B cell (primary cell): ENCODE results near the gene MSN. TPM values are rescaled to one million over a fixed set of nuclear protein-coding genes. Genes with fewer than 3 reads are reported as not detected.

Experiments used
- ATAC-seq: fragments of 200-7000 bp; cut with Tn5 transposase; one replicate; pipeline ENCODE4 v1.10.0; 2021; ENCODE audit warnings: low read depth, mild to moderate bottlenecking, moderate number of reproducible peaks, moderate library complexity
- CTCF ChIA-PET: fragments of 350-600 bp; sonication (Branson Sonifier 250); formaldehyde crosslinking; loops from one replicate; lab custom pipeline; 2021; ENCODE audit warnings: antibody characterized with exemption, inconsistent platforms; lab: Charles Lee
- POLR2A ChIA-PET: fragments of 350-600 bp; sonication (Branson Sonifier 250); formaldehyde crosslinking; loops from one replicate; lab custom pipeline; 2021; ENCODE audit warnings: antibody characterized with exemption; lab: Charles Lee
- DNase-seq: peaks from one replicate; pipeline ENCODE4 v3.0.0; 2013
- H2AFZ ChIP-seq: 2 replicates; pipeline ENCODE4 v1.6.1; 2012; ENCODE audit warnings: mild to moderate bottlenecking, low read depth, low read length; ENCODE audit not compliant: insufficient read depth, poor library complexity, severe bottlenecking
- H3K27ac ChIP-seq, 2 donors: 1 replicate in 1 of 2; 2 replicates in 1 of 2; pipeline ENCODE4 v1.5.1; 2012 to 2013; ENCODE audit warnings: low read length in 2 of 2, mild to moderate bottlenecking in 2 of 2, moderate library complexity in 1 of 2
- H3K27me3 ChIP-seq, 4 experiments: fragments of 200-600 bp in 1 of 4; sonication (generic) in 1 of 4; replicated peaks in 1 of 4; 1 replicate in 2 of 4; 2 replicates in 2 of 4; pipeline versions ENCODE4 v1.6.1 to v1.7.0; 2013 to 2016; ENCODE audit warnings: low read length in 3 of 4, mild to moderate bottlenecking in 2 of 4, mixed read lengths in 1 of 4, moderate library complexity in 1 of 4; ENCODE audit not compliant: insufficient read depth in 4 of 4, control insufficient read depth in 3 of 4; ENCODE audit errors: control extremely low read depth in 1 of 4
- H3K36me3 ChIP-seq, 2 experiments: replicated peaks in 1 of 2; 1 replicate in 1 of 2; 2 replicates in 1 of 2; pipeline versions ENCODE4 v1.6.1 to v1.7.1; 2013; ENCODE audit warnings: low read length in 1 of 2; ENCODE audit not compliant: insufficient read depth in 2 of 2, control insufficient read depth in 1 of 2; ENCODE audit errors: control extremely low read depth in 1 of 2, extremely low read depth in 1 of 2
- H3K4me1 ChIP-seq, 2 donors: fragments of 200-600 bp in 1 of 2; sonication (generic) in 1 of 2; 1 replicate in 1 of 2; 2 replicates in 1 of 2; pipeline versions ENCODE4 v1.5.1 to v1.6.1; 2013 to 2017; ENCODE audit warnings: low read length in 2 of 2; ENCODE audit not compliant: control insufficient read depth in 2 of 2, insufficient read depth in 2 of 2
- H3K4me2 ChIP-seq: replicated peaks from 2 replicates; pipeline ENCODE3; 2012; ENCODE audit warnings: mild to moderate bottlenecking, low read depth, low read length; ENCODE audit not compliant: poor library complexity, severe bottlenecking
- H3K4me3 ChIP-seq, 5 experiments: fragments of 200-600 bp in 1 of 5; sonication (generic) in 1 of 5; 1 replicate in 3 of 5; 2 replicates in 2 of 5; pipeline versions ENCODE4 v1.5.1 to v1.7.0; 2011 to 2016; ENCODE audit warnings: low read length in 4 of 5, mild to moderate bottlenecking in 4 of 5, low read depth in 2 of 5, control low read depth in 1 of 5, moderate library complexity in 1 of 5; ENCODE audit not compliant: insufficient read depth in 1 of 5; ENCODE audit errors: control extremely low read depth in 1 of 5, extremely low read depth in 1 of 5
- H3K79me2 ChIP-seq: fragments of 200-600 bp; sonication (generic); one replicate; pipeline ENCODE4 v1.6.0; 2016; ENCODE audit warnings: low read length; ENCODE audit not compliant: control insufficient read depth, insufficient read depth
- H3K9ac ChIP-seq: fragments of 200-600 bp; sonication (generic); 2 replicates; pipeline ENCODE4 v1.6.1; 2017; ENCODE audit warnings: mild to moderate bottlenecking, low read length, moderate library complexity
- H3K9me3 ChIP-seq, 3 donors: one replicate each; pipeline versions ENCODE4 v1.6.1 to v1.7.1; 2013; ENCODE audit warnings: low read length in 2 of 3; ENCODE audit not compliant: control insufficient read depth in 2 of 3, insufficient read depth in 1 of 3; ENCODE audit errors: control extremely low read depth in 1 of 3
- H4K20me1 ChIP-seq: 2 replicates; pipeline ENCODE4 v1.6.0; 2012; ENCODE audit warnings: mild to moderate bottlenecking, low read length; ENCODE audit not compliant: insufficient read depth, control insufficient read depth, poor library complexity, severe bottlenecking
- H3K27ac Mint-ChIP-seq: one replicate; pipeline ENCODE4 v1.8.0; 2021; ENCODE audit warnings: mixed read lengths
- H3K27me3 Mint-ChIP-seq: one replicate; pipeline ENCODE4 v1.8.0; 2021; ENCODE audit warnings: mixed read lengths
- H3K4me1 Mint-ChIP-seq: one replicate; pipeline ENCODE4 v1.8.0; 2021; ENCODE audit warnings: mixed read lengths
- H3K4me3 Mint-ChIP-seq: one replicate; pipeline ENCODE4 v1.8.0; 2021; ENCODE audit warnings: mixed read lengths
- H3K9me3 Mint-ChIP-seq: one replicate; pipeline ENCODE4 v1.8.0; 2022; ENCODE audit warnings: mixed read lengths; ENCODE audit not compliant: insufficient read depth
- EZH2 ChIP-seq: IDR thresholded peaks from 2 replicates; pipeline ENCODE4 v1.6.1; 2012; ENCODE audit warnings: borderline replicate concordance, low read depth, mild to moderate bottlenecking, moderate library complexity, low read length; ENCODE audit not compliant: insufficient read depth, poor library complexity, severe bottlenecking
- WGBS: methylation state at CpG from one replicate; pipeline ENCODE4 v1.1.5; 2013; ENCODE audit warnings: missing lambda C conversion rate; ENCODE audit not compliant: insufficient coverage; 5-methylcytosine and 5-hydroxymethylcytosine counted together
- intact Hi-C: fragments of 100-400 bp; cut with micrococcal nuclease; formaldehyde crosslinking; loops from one replicate; pipeline ENCODE4 v1.10.0; 2022
- polyA plus RNA-seq: library from polyadenylated mRNA; depleted of rRNA; stranded (reverse); fragments of >200 nt; gene quantifications from 2 replicates; pipeline ENCODE4 v1.2.3, GENCODE V29; 2012
- total RNA-seq, 2 donors: library from RNA; stranded (reverse); fragments of 120-200 nt in 1 of 2; gene quantifications; 1 replicate in 1 of 2; 2 replicates in 1 of 2; pipeline versions ENCODE4 v1.2.3 to v1.2.4, GENCODE V29; 2013 to 2022
- TF ChIP-seq, protein P1 (sequence below): fragments of 200-600 bp; IDR thresholded peaks from one replicate; pipeline ENCODE4 v1.8.0; 2022; ENCODE audit warnings: antibody characterized with exemption, mild to moderate bottlenecking

Gene MSN
- total and polyA plus RNA-seq, 2 donors (not counting 1 experiment from before 2014, with no cell fraction given) = 181 to 414 TPM

DNA sequence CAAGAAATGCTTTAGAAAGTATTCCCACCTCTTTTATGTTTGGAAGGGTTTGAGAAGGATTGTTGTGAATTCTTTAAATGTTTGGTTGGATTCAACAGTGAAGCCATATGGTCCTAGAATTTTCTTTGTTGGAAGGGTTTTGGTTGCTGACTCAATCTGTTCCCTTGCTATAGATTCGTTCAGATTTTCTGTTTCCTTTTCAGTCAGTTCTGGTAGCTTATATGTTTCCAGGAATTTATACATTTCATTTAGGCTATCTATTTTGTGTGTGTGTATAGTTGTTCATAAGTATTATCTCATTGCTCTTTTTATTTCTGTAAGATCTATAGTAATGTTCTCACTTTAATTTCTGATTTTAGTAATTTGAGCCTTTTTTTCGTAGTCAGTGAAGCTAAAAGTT, 114.4 kb downstream of the MSN start:
- H3K9me3 ChIP-seq = no peaks in the 10 kb centered on the region
- Mint-ChIP-seq H3K4me3 (no peak overlapping the region), H3K9me3 (no peaks in the 10 kb centered on the region), H3K27me3 (no peaks in the 10 kb centered on the region), H3K4me1 (peaks cover 10% of the 10 kb centered on the region), H3K27ac (no peak overlapping the region)
- no peak overlapping the region for H2AFZ ChIP-seq
- no peak overlapping the region for H3K27ac ChIP-seq
- DNase-seq (no peak), ATAC-seq (no peak)
- WGBS = no CpG with 5 or more reads among the region's 2 CpGs
- TF ChIP-seq EZH2 = no peak
- TF ChIP-seq, protein P1, sequence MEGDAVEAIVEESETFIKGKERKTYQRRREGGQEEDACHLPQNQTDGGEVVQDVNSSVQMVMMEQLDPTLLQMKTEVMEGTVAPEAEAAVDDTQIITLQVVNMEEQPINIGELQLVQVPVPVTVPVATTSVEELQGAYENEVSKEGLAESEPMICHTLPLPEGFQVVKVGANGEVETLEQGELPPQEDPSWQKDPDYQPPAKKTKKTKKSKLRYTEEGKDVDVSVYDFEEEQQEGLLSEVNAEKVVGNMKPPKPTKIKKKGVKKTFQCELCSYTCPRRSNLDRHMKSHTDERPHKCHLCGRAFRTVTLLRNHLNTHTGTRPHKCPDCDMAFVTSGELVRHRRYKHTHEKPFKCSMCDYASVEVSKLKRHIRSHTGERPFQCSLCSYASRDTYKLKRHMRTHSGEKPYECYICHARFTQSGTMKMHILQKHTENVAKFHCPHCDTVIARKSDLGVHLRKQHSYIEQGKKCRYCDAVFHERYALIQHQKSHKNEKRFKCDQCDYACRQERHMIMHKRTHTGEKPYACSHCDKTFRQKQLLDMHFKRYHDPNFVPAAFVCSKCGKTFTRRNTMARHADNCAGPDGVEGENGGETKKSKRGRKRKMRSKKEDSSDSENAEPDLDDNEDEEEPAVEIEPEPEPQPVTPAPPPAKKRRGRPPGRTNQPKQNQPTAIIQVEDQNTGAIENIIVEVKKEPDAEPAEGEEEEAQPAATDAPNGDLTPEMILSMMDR = no peak
- no peaks in the 10 kb centered on the region for H3K36me3 ChIP-seq
- H3K79me2 ChIP-seq = no peaks in the 10 kb centered on the region
- no peak overlapping the region for H3K4me2 ChIP-seq
- ChIA-PET POLR2A (interaction anchor here (0.6 kb wide), 1 partner anchor 277 kb away, joined by 4 read pairs; no protein-coding TSS in a partner anchor), CTCF (no interaction called here)
- intact Hi-C loops = no loop called here
- H3K27me3 ChIP-seq = no peaks in the 10 kb centered on the region
- no peak overlapping the region for H3K4me3 ChIP-seq
- H3K9ac ChIP-seq = no peak overlapping the region
- no peaks in the 10 kb centered on the region for H4K20me1 ChIP-seq
- peaks cover 0 to 5% of the 10 kb centered on the region in 2 donors for H3K4me1 ChIP-seq

DNA sequence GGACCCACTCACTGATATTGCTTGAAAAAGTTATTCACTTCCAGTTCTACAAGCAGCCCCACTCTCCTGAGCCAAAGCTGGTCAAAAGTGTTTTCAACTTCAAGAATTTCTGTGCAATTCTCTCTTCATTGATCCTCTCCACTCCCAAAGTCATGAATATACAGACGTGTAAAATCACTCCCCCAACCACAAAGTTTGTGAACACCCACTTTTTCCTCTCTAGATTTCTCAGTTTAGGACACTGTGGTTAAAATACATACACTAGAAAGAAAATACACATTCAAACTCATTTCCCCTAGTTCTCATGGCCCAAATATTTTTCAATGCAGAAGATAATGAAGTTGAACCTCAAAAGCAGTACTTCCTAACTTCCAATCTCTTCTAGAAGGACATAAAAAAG, 116.3 kb downstream of the MSN start:
- H3K9me3 ChIP-seq = no peaks in the 10 kb centered on the region
- Mint-ChIP-seq H3K4me3 (no peak overlapping the region), H3K4me1 (peaks cover 10% of the 10 kb centered on the region), H3K27me3 (no peaks in the 10 kb centered on the region), H3K27ac (no peak overlapping the region), H3K9me3 (no peaks in the 10 kb centered on the region)
- TF ChIP-seq, protein P1 = no peak
- TF ChIP-seq EZH2 = no peak
- DNase-seq (no peak), ATAC-seq (no peak)
- H3K79me2 ChIP-seq = no peaks in the 10 kb centered on the region
- H3K36me3 ChIP-seq = no peaks in the 10 kb centered on the region
- H3K4me2 ChIP-seq = no peak overlapping the region
- intact Hi-C loops = no loop called here
- no peak overlapping the region for H2AFZ ChIP-seq
- peaks cover 0 to 5% of the 10 kb centered on the region in 2 donors for H3K4me1 ChIP-seq
- H3K4me3 ChIP-seq = no peak overlapping the region
- WGBS = no CpG with 5 or more reads among the region's 1 CpG
- H3K9ac ChIP-seq = no peak overlapping the region
- POLR2A ChIA-PET = no interaction called here
- no peaks in the 10 kb centered on the region for H4K20me1 ChIP-seq
- H3K27me3 ChIP-seq = no peaks in the 10 kb centered on the region
- H3K27ac ChIP-seq = no peak overlapping the region
- CTCF ChIA-PET = no interaction called here

Other genes with a start within 250 kb of the MSN start
- gene LAS1L, start 132.9 kb upstream of the MSN start, total RNA-seq = 44.5 and 46.7 TPM in 2 replicates
- 23.4 and 27.5 TPM in 2 replicates for gene LAS1L, start 132.9 kb upstream of the MSN start, polyA plus RNA-seq